A549 (cell line): Measurements from ENCODE around the gene OPHN1. TPM values are rescaled to one million over a fixed set of nuclear protein-coding genes. Genes with fewer than 3 reads are reported as not detected.

Source experiments
- ATAC-seq, 2 experiments: fragments of 200-7000 bp in 1 of 2; fragments of >200 bp in 1 of 2; cut with Nextera tagmentation in 1 of 2; cut with Tn5 transposase in 1 of 2; 3 replicates each; pipeline versions ENCODE4 v1.8.0 to v1.9.1; 2018 to 2020; ENCODE audit warnings: mild to moderate bottlenecking in 1 of 2, moderate library complexity in 1 of 2
- CTCF ChIA-PET: fragments of 300-600 bp; sonication (Branson Sonifier 250); formaldehyde crosslinking; extraction: SDS; loops from one replicate; lab custom pipeline; 2021; ENCODE audit warnings: antibody characterized with exemption, inconsistent platforms; lab: Yijun Ruan, JAX
- POLR2A ChIA-PET: fragments of 350-600 bp; formaldehyde crosslinking; extraction: SDS; loops from one replicate; lab custom pipeline; 2021; ENCODE audit warnings: antibody characterized with exemption, inconsistent platforms; lab: Yijun Ruan, JAX
- DNase-seq, 2 experiments: peaks; one replicate each; pipeline versions ENCODE4 v3.0.0 to v3.0.0-alpha.2; 2011 to 2016; ENCODE audit warnings: low read depth in 1 of 2, low spot score in 1 of 2
- FAIRE-seq: peaks from 2 replicates; lab custom pipeline; 2011; peaks lifted over from hg19 to GRCh38; lab: Jason Lieb, UNC
- H3K27ac ChIP-seq, 2 experiments: fragments of >200 bp; sonication (Bioruptor Twin); formaldehyde crosslinking; 3 replicates each; pipeline ENCODE4 v1.5.1; 2016 to 2017
- H3K4me1 ChIP-seq: fragments of >200 bp; sonication (Bioruptor Twin); formaldehyde crosslinking; 3 replicates; pipeline ENCODE4 v1.6.1; 2016
- H3K4me2 ChIP-seq: fragments of >200 bp; sonication (Bioruptor Twin); formaldehyde crosslinking; 3 replicates; pipeline ENCODE4 v1.6.1; 2016
- H3K4me3 ChIP-seq: fragments of >200 bp; sonication (Bioruptor Twin); formaldehyde crosslinking; 3 replicates; pipeline ENCODE4 v1.5.1; 2016
- H3K9me3 ChIP-seq: fragments of >200 bp; sonication (Bioruptor Twin); formaldehyde crosslinking; 3 replicates; pipeline ENCODE4 v1.6.1; 2016
- EHF ChIP-seq: fragments of 250-450 bp; sonication (Bioruptor Pico); IDR thresholded peaks from 2 replicates; pipeline ENCODE4 v1.5.0; 2020; ENCODE audit warnings: mild to moderate bottlenecking
- EHMT2 ChIP-seq: fragments of 200-600 bp; sonication (generic); IDR thresholded peaks from 2 replicates; pipeline ENCODE4 v1.6.1; 2016; ENCODE audit warnings: antibody characterized with exemption, low read depth, mild to moderate bottlenecking, moderate library complexity
- ELK1 ChIP-seq: fragments of 150-350 bp; IDR thresholded peaks from 2 replicates; pipeline ENCODE4 v1.6.1; 2014; ENCODE audit warnings: low read depth, mild to moderate bottlenecking, low read length
- EP300 ChIP-seq, 2 experiments: fragments of >200 bp; sonication (Bioruptor Twin); formaldehyde crosslinking; IDR thresholded peaks; 2 replicates in 1 of 2; 3 replicates in 1 of 2; pipeline ENCODE4 v1.6.1; 2016 to 2017
- FOSL2 ChIP-seq, 2 experiments: fragments of 450-650 bp in 1 of 2; fragments of >200 bp in 1 of 2; sonication (Bioruptor Twin) in 1 of 2; formaldehyde crosslinking; IDR thresholded peaks; 2 replicates each; pipeline versions ENCODE4 v1.5.0 to v1.6.1; 2016 to 2020; ENCODE audit warnings: mild to moderate bottlenecking in 1 of 2, moderate library complexity in 1 of 2
- GATA3 ChIP-seq: IDR thresholded peaks from 2 replicates; pipeline ENCODE4 v1.6.1; 2012; ENCODE audit warnings: borderline replicate concordance
- HDAC2 ChIP-seq: fragments of 200-600 bp; sonication (generic); IDR thresholded peaks from 2 replicates; pipeline ENCODE4 v1.6.1; 2016
- HOXB13 ChIP-seq: fragments of 250-450 bp; sonication (Bioruptor Pico); IDR thresholded peaks from 2 replicates; pipeline ENCODE4 v1.5.0; 2020; ENCODE audit warnings: low read depth, mild to moderate bottlenecking, moderate library complexity
- JUN ChIP-seq, 2 experiments: fragments of >200 bp; sonication (Bioruptor Twin); formaldehyde crosslinking; IDR thresholded peaks; 2 replicates in 1 of 2; 3 replicates in 1 of 2; pipeline ENCODE4 v1.6.1; 2016 to 2017
- KDM1A ChIP-seq: fragments of 200-600 bp; sonication (generic); IDR thresholded peaks from 2 replicates; pipeline ENCODE4 v1.6.1; 2016; ENCODE audit warnings: low read depth, mild to moderate bottlenecking
- MAFK ChIP-seq: fragments of 450-650 bp; IDR thresholded peaks from 2 replicates; pipeline ENCODE4 v1.6.1; 2014; ENCODE audit not compliant: partially characterized antibody
- NPAS2 ChIP-seq: fragments of 250-450 bp; sonication (Bioruptor Pico); IDR thresholded peaks from 2 replicates; pipeline ENCODE4 v1.8.0; 2022; ENCODE audit warnings: mild to moderate bottlenecking, moderate library complexity, borderline replicate concordance
- PBX3 ChIP-seq: IDR thresholded peaks from 2 replicates; pipeline ENCODE4 v1.6.1; 2012
- POLR2AphosphoS2 ChIP-seq: conservative IDR thresholded peaks from 2 replicates; pipeline ENCODE4 v1.6.1; 2012; ENCODE audit warnings: low read length, improper control_type of control experiment, inconsistent platforms
- RCOR1 ChIP-seq: fragments of 150-350 bp; IDR thresholded peaks from 2 replicates; pipeline ENCODE4 v1.6.1; 2014; ENCODE audit warnings: antibody characterized with exemption, low read length, low read depth
- RFX5 ChIP-seq: fragments of 450-650 bp; IDR thresholded peaks from 2 replicates; pipeline ENCODE4 v1.7.1; 2014; ENCODE audit warnings: antibody characterized with exemption, mild to moderate bottlenecking, moderate library complexity
- RNF2 ChIP-seq: fragments of 200-600 bp; sonication (generic); IDR thresholded peaks from 2 replicates; pipeline ENCODE4 v1.6.1; 2016; ENCODE audit warnings: low read depth, mild to moderate bottlenecking, antibody characterized with exemption, moderate library complexity, borderline replicate concordance
- SREBF2 ChIP-seq: fragments of 450-650 bp; IDR thresholded peaks from 2 replicates; pipeline ENCODE4 v1.6.1; 2014; ENCODE audit warnings: mild to moderate bottlenecking, moderate library complexity
- TP53 ChIP-seq: fragments of 250-450 bp; sonication (Bioruptor Pico); IDR thresholded peaks from 2 replicates; pipeline ENCODE4 v1.5.0; 2021; ENCODE audit warnings: mild to moderate bottlenecking, moderate library complexity
- ZNF302 ChIP-seq: fragments of 250-450 bp; sonication (Bioruptor Pico); IDR thresholded peaks from 2 replicates; pipeline ENCODE4 v1.9.0; 2021; ENCODE audit warnings: inconsistent platforms, mild to moderate bottlenecking, moderate library complexity
- WGBS: methylation state at CpG from one replicate; pipeline ENCODE4 v1.1.6; 2017; ENCODE audit errors: missing lambda C conversion rate; 5-methylcytosine and 5-hydroxymethylcytosine counted together
- polyA plus RNA-seq, 4 experiments: library from polyadenylated mRNA; depleted of rRNA in 3 of 4; stranded (reverse); fragments of >200 nt; fragmentation: RNase III in 1 of 4; extraction: RNeasy Plus Mini Kit Qiagen cat#74134 plus additional on column Dnase treatment in 1 of 4; gene quantifications; 2 replicates in 3 of 4; 3 replicates in 1 of 4; pipeline ENCODE4 v1.2.3, GENCODE V29; 2011 to 2017

The OPHN1 gene
- polyA plus RNA-seq, 2 of the 4 experiments (the other 2 are of a cell fraction): 2.0 to 5.7 TPM

- ATAC-seq: no peak
- DNase-seq: no peak
- 87% methylated on average over 4 of the region's 4 CpGs for WGBS
- Histone ChIP-seq H3K27ac (no peak overlapping the region), H3K9me3 (no peaks in the 10 kb centered on the region), H3K4me2 (no peak overlapping the region), H3K4me1 (peaks cover 3% of the 10 kb centered on the region; the same call in 1 of the 3 replicates)
- no peak for FAIRE-seq
- TF ChIP-seq ZNF302: no peak
- no peak for TF ChIP-seq RNF2
- TF ChIP-seq GATA3: no peak
- TF ChIP-seq NPAS2: no peak
- no peak for TF ChIP-seq SREBF2
- TF ChIP-seq PBX3: no peak
- no peak for TF ChIP-seq TP53
- no peak for TF ChIP-seq ELK1
- TF ChIP-seq EHMT2: no peak
- TF ChIP-seq JUN (IDR thresholded peaks at IDR 0.05): no peak
- TF ChIP-seq KDM1A: no peak
- TF ChIP-seq, all 56 proteins: peak for 0
- CTCF ChIA-PET: interaction anchor here (0.6 kb wide), 1 partner anchor 17 kb away, joined by 3 read pairs; no protein-coding TSS in a partner anchor
- no peak overlapping the region for H3K4me3 ChIP-seq
- POLR2A ChIA-PET: no interaction called here
Measured at GRCh38 chrX:68261060-68261672, 172.1 kb downstream of the OPHN1 start.

- ChIA-PET POLR2A (no interaction called here), CTCF (interaction anchor here (0.5 to 1.1 kb wide), 3 partner anchors 25 to 213 kb away, joined by 3 read pairs; no protein-coding TSS in a partner anchor)
- Histone ChIP-seq H3K27ac (no peak overlapping the region), H3K4me3 (no peak overlapping the region), H3K9me3 (no peaks in the 10 kb centered on the region), H3K4me1 (peaks cover 29% of the 10 kb centered on the region), H3K4me2 (no peak overlapping the region)
- DNase-seq (no peak), FAIRE-seq (peak; percentile 94), ATAC-seq (no peak)
- TF ChIP-seq MAFK: peak; percentile 70
- TF ChIP-seq EP300 (IDR thresholded peaks at IDR 0.05): no peak
- WGBS: 98% methylated on average over 2 of the region's 2 CpGs
Measured at GRCh38 chrX:68256990-68257389, 176.3 kb downstream of the OPHN1 start.

- CTCF ChIA-PET: interaction anchor here (0.6 kb wide), 2 partner anchors 17 to 35 kb away, joined by 3 read pairs; no protein-coding TSS in a partner anchor
- TF ChIP-seq HOXB13 (CRISPR knock-in tag): no peak
- no peak for TF ChIP-seq EHF
- no peak for TF ChIP-seq RCOR1
- no peak for TF ChIP-seq RFX5
- no peak for TF ChIP-seq JUN (IDR thresholded peaks at IDR 0.05)
- TF ChIP-seq HDAC2: no peak
- no peak for TF ChIP-seq FOSL2 (IDR thresholded peaks at IDR 0.05)
- no peak; the same call in 1 of the 2 replicates for TF ChIP-seq FOSL2 (CRISPR knock-in tag; IDR thresholded peaks at IDR 0.05)
- no peak for TF ChIP-seq POLR2AphosphoS2
- H3K9me3 ChIP-seq: no peaks in the 10 kb centered on the region
- 20% methylated on average over 10 of the region's 11 CpGs for WGBS
- peak overlapping the region; percentile 41 to 63 for H3K27ac ChIP-seq
- POLR2A ChIA-PET: interaction anchor here (0.6 kb wide), 2 partner anchors 30 to 574 kb away, joined by 3 to 6 read pairs; no protein-coding TSS in a partner anchor
- DNase-seq (peak; percentile 3 to 49), ATAC-seq (peak; percentile 47 to 77; a peak in 4 of 6 replicates), FAIRE-seq (peak; percentile 100)
- peak overlapping the region; percentile 48 for H3K4me2 ChIP-seq
- peaks cover 29% of the 10 kb centered on the region for H3K4me1 ChIP-seq
- H3K4me3 ChIP-seq: no peak overlapping the region
Measured at GRCh38 chrX:68254738-68255645, 178.3 kb downstream of the OPHN1 start.
